ENCODE measurements around the gene ABI2. TPM values are rescaled to one million over a fixed set of nuclear protein-coding genes. Genes with fewer than 3 reads are reported as not detected.

The ABI2 gene
- total and polyA plus RNA-seq, 8 donors: 6.1 to 151 (median 14.4) TPM

DNA sequence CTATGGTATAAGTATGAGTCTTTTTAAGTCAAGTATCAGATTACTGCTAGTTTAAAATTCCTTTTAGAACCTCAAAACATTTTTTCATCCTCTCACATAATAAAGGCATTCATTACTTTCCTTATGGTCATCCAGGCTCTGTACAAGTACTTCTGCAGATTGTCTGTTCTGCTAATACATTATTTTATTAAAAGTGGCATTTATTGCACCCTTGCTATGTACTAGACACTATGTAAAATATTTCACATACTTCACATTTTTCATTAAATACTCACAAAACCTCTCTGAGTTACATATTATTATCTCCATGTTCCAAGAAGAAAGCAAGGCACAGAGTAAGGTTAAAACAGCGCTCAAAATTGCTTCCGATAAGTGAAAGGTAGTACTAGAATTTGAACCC is 122.8 kb downstream of the ABI2 start:
- intact Hi-C loops (cut with DNase I; ENCODE audit: low total_unique reads): no loop called here
- H3K36me3 ChIP-seq: peaks cover 3 to 75% (median 66%) of the 10 kb centered on the region in 4 donors
- WGBS, 5 donors: 94 to 100% (median 98%) methylated on average over 2 of the region's 2 CpGs
- H3K27me3 ChIP-seq: no peaks in the 10 kb centered on the region
- H3K9me3 ChIP-seq: no peaks in the 10 kb centered on the region
- no peaks in the 10 kb centered on the region for H3K4me1 ChIP-seq
- TF ChIP-seq POLR2AphosphoS5 (IDR thresholded peaks at IDR 0.05): no peak
- TF ChIP-seq, protein P1, sequence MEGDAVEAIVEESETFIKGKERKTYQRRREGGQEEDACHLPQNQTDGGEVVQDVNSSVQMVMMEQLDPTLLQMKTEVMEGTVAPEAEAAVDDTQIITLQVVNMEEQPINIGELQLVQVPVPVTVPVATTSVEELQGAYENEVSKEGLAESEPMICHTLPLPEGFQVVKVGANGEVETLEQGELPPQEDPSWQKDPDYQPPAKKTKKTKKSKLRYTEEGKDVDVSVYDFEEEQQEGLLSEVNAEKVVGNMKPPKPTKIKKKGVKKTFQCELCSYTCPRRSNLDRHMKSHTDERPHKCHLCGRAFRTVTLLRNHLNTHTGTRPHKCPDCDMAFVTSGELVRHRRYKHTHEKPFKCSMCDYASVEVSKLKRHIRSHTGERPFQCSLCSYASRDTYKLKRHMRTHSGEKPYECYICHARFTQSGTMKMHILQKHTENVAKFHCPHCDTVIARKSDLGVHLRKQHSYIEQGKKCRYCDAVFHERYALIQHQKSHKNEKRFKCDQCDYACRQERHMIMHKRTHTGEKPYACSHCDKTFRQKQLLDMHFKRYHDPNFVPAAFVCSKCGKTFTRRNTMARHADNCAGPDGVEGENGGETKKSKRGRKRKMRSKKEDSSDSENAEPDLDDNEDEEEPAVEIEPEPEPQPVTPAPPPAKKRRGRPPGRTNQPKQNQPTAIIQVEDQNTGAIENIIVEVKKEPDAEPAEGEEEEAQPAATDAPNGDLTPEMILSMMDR (IDR thresholded peaks at IDR 0.05): no peak
- no peak overlapping the region for H3K4me3 ChIP-seq
- no peak for DNase-seq
- no peak overlapping the region for H3K27ac ChIP-seq

GRCh38 chr2:203451689-203452088 is 123.5 kb downstream of the ABI2 start:
- no peak for DNase-seq
- H3K4me1 ChIP-seq: no peaks in the 10 kb centered on the region
- WGBS, 5 donors: 91 to 100% (median 100%) methylated on average over 1 of the region's 1 CpG
- no peak overlapping the region for H3K27ac ChIP-seq
- peaks cover 3 to 70% (median 61%) of the 10 kb centered on the region in 4 donors for H3K36me3 ChIP-seq
- no peaks in the 10 kb centered on the region for H3K9me3 ChIP-seq
- no peak overlapping the region for H3K4me3 ChIP-seq
- TF ChIP-seq POLR2AphosphoS5 (IDR thresholded peaks at IDR 0.05) (no peak), EP300 (IDR thresholded peaks at IDR 0.05) (no peak), POLR2A (IDR thresholded peaks at IDR 0.05) (no peak)
- TF ChIP-seq, protein P1 (IDR thresholded peaks at IDR 0.05): no peak
- intact Hi-C loops (cut with DNase I; ENCODE audit: low total_unique reads): no loop called here
- no peaks in the 10 kb centered on the region for H3K27me3 ChIP-seq

- no peak overlapping the region for H3K27ac ChIP-seq
- H3K4me3 ChIP-seq: no peak overlapping the region
- no peaks in the 10 kb centered on the region for H3K9me3 ChIP-seq
- 13 to 29% (median 18%) methylated on average over 1 of the region's 1 CpG for WGBS, 5 donors
- H3K36me3 ChIP-seq: peaks cover 3 to 70% (median 62%) of the 10 kb centered on the region in 4 donors
- peak in 1 of 2 donors; percentile 83 for DNase-seq
- no peaks in the 10 kb centered on the region for H3K27me3 ChIP-seq
- no peak for TF ChIP-seq POLR2AphosphoS5 (IDR thresholded peaks at IDR 0.05)
- TF ChIP-seq, protein P1 (IDR thresholded peaks at IDR 0.05): peak in 5 of 7 experiments; percentile 40 to 68 (median 52)
- intact Hi-C loops (cut with DNase I; ENCODE audit: low total_unique reads): no loop called here
- H3K4me1 ChIP-seq: no peaks in the 10 kb centered on the region
These were observed 125.8 kb downstream of the ABI2 start for GRCh38 chr2:203453858-203454451.

- Histone ChIP-seq H3K27me3 (no peaks in the 10 kb centered on the region), H3K4me3 (no peak overlapping the region), H3K36me3 (peaks cover 3 to 70% (median 62%) of the 10 kb centered on the region in 4 donors), H3K27ac (no peak overlapping the region), H3K4me1 (no peaks in the 10 kb centered on the region), H3K9me3 (no peaks in the 10 kb centered on the region)
- intact Hi-C loops (cut with DNase I; ENCODE audit: low total_unique reads): no loop called here
- TF ChIP-seq POLR2A (IDR thresholded peaks at IDR 0.05): no peak
- TF ChIP-seq, protein P1 (IDR thresholded peaks at IDR 0.05): no peak
- no peak for TF ChIP-seq POLR2AphosphoS5 (IDR thresholded peaks at IDR 0.05)
- TF ChIP-seq EP300 (IDR thresholded peaks at IDR 0.05): no peak
- 60 to 70% (median 61%) methylated on average over 3 of the region's 3 CpGs for WGBS, 5 donors
- DNase-seq: no peak
These were observed 127.0 kb downstream of the ABI2 start for GRCh38 chr2:203455209-203455608.
